HPDE6-E6E7 (cell line): ENCODE data around the gene ADD3.

Experiments used
- DNase-seq: peaks from one replicate; pipeline ENCODE4 v3.0.0; 2011; ENCODE audit warnings: missing footprints; ENCODE audit errors: extremely low spot score

ADD3 gene

DNA sequence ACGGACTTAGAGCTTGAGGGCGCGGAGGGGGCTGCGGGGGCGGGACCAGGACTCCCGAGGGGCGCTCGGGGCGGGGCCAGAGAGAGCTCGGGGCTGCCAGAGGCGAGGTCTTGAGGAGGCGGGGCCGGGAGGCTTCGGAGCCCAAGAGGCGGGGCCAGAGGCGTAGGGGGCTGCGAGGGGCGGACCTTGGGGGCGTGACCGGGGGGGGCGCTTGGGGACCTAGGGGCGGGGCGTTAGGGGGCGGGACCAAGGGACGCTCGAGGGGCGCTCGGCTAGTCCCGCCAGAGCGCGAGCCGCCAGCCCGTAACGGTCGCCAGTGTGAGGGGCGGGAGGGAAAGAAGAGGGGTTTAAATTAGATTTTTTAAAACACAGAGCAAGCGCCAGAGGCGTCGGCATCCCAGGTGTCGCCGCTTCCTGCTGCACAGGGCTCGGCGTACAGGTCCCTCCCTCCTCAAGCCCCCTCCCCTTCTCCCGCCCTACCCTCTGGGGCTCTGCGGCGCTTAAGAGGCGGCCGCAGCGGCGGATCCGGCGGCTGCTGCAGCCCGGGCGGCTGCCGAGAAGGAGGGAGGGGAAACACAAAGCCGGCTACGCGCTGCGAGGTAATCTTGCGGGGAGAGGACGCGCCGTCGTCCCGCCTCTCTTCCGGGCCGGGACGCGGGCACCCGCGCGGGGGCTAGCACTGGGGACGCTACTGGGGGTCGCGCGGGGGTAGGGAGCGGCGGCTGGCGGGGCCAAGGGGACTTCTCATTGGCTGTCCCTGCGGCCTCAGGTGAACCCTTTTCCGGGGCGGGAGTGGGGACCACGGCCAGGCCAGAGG lies at the start of gene ADD3:
ADD3 (plus strand) TSS at position 284 of the 817 bp plus-strand sequence. CDS start 92,670 bp downstream, outside the sequence.
- peak; percentile 58 for DNase-seq

GRCh38 chr10:109958059-109958458 lies 49.7 kb upstream of the ADD3 start:
- no peak for DNase-seq

DNA sequence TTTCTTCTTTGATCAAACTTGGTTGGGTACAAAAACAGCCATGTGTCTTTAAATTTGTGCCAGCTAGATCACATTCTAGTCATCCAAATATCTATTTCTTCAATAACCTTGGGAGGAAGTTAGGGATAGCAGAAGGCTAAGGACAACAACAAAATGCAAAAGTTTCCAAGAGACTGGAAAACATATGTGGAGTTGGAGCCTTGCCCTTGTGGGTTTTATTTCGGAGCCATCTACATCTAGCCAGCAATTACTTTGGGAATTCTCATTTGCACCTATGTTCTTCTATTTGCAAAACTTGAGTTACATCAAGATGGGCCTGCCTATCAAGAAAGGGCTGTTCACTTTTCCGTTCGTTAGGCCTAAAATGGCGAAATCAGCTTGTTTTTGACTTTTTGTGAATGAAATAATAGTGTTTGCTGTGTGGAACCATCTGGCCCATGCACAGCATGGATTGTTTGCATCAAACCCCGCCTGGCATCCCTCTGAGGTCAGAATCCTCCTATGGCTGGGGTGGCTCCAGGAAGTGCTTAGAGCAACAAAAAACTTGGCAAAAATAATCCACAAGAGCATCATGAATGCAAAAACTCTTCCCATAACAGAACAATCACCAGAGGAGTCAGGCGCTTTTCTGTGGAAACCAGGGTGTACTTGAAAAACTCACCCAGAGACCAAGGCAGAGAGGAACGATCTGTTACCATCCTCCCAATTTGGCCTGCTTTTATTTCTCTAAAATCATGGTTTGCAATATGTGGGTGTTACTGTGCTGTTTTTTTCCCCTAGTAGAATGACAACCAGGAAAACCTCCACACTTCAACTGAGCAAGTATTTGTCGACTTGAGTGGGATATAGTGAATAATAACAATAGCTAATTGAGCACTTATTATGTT lies 48.3 kb upstream of the ADD3 start:
- no peak for DNase-seq

- no peak for DNase-seq
These were observed 47.1 kb upstream of the ADD3 start for GRCh38 chr10:109960682-109961081.

DNA sequence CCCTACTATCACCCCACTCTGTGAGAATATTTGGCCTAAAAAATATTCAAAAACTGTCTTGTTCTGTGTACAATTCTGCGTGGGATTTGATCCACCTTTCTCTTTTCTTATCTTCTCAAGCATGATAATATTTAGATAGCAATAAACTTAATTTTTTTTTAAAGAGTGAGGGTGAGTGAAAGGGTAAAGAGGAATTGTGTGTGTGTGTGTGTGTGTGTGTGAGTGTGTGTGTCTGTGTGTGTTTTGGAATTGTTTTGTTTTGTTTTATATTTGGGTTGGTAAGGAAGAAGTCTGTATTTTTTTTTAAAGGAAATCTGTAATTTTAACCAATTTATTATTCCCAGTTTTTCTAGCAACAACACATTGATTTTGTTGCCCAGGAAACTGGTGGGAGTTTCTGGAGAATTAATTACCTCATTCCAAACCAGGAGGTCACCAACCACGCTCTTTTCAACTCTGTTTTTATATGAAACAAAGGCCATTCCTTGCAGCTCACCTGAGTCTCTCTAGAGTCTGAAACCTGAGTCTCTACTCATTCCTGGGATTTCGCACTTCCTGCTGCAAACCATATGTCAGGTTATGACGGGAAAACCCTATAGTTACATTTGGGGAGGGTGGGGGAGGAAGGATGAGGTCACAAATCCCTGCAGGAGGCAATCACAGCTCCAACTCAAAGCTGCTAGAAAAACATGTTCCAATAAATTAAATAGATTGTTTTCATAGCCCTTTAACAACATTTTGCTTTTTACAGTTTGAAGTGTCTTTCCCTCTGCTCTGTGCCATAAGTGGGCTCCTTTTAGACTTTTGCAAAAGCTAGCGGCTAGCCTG lies 46.4 kb upstream of the ADD3 start:
- peak; percentile 16 for DNase-seq

GRCh38 chr10:109962247-109962646 lies 45.5 kb upstream of the ADD3 start:
- DNase-seq = no peak

- DNase-seq = no peak
These were observed 44.3 kb upstream of the ADD3 start for GRCh38 chr10:109963439-109963838.

- DNase-seq = no peak
These were observed 43.5 kb upstream of the ADD3 start for GRCh38 chr10:109964318-109964717.

- DNase-seq = no peak
These were observed 40.6 kb upstream of the ADD3 start for GRCh38 chr10:109966961-109967738.

GRCh38 chr10:109967739-109968088 lies 40.1 kb upstream of the ADD3 start:
- DNase-seq = no peak

DNA sequence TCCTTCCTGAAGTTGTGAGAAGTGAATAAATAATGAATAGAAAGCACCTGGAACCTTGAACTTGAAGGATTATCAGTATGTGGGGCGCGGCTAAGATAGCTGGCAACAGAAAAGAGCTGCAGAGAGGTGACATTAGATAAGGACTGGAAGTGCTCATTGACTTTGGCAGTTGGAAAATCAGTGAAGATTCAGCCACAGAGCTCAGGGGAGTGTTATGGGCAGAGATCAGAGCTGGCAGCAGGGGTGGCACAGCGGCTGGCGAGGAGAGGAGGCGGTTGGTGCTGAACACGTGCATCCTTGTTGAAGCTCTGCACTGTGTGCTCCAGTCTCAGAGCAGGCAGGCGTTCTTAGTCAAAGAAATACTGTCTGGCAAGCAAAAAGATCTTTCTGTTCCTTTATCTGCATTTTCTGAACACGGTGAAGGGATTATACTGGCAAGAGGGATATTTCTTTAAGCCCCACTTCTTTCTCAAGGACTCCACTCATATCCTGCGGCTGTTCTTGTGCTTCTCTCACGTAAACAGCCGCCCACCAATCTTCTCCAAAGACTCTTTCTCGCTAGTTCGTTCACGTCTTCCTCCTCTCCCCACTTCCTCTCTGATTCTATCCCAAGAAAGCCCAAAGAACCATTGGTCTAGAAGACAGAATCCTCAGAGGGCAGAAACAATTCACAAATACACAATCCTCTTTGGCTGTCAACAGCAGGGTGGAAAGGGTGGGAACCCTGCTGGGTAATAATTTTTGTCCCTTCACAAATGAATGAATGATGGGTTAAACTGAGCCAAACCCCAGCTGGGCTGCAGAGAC lies 38.6 kb upstream of the ADD3 start:
- no peak for DNase-seq

DNA sequence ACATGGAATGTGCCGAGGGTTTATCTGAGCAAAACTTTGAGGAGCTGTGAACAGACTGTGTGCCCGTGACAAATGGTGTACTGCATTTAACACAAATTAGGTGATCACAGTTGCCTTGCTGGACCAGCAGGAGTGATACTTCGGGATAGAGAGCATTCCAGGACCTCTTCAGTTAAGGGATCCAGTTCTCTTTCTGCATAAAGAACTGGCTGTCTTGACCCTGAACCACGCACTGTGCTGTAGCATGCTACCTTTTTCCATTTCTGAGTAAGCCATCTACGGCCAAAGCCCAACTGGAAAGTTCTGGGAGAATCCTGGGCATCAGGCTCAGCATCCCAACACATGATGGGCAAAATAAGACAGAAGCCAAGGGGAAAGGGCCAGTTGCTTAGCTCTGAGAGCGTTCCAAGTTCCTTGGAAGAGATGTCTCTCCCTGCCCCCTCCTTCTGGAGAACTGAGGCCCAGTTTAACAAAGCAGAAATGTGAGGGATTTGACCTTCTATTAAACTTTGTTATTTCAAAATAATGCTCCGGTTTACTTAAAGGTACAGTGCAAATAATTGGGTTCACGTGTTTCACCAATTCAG lies 37.9 kb upstream of the ADD3 start:
- DNase-seq = no peak

GRCh38 chr10:109971634-109972033 lies 36.1 kb upstream of the ADD3 start:
- no peak for DNase-seq

DNA sequence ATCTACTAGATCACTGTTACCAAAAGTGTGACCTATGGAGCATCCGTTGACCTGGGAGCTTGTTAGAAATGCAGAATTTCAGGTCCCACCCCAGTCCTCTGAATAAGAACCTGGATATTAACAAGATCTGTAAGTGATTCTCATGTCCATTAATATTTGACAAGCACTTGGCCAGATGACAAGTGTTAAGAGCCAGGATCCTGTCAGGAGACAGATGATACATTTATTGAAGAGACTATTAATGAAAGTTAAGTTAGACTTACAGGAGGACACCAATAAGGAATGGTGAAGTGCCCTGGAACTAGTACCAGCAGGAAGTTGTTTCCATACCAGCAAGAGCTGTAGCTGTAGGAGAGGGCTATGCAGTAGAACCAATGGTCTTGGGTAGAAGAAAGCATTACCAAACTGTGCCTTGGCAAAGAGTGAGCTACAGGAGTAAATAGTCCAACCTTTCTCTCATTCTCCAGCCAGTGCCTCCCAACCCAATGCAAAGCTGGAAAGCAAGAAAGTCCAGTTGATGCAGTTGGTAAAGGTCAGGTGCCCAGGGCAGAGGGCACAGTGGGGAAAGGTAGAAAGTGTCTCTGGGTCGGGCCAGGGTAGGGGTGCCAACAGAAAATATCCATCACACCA lies 35.3 kb upstream of the ADD3 start:
- DNase-seq = no peak

- no peak for DNase-seq
These were observed 34.4 kb upstream of the ADD3 start for GRCh38 chr10:109973326-109973829.

DNA sequence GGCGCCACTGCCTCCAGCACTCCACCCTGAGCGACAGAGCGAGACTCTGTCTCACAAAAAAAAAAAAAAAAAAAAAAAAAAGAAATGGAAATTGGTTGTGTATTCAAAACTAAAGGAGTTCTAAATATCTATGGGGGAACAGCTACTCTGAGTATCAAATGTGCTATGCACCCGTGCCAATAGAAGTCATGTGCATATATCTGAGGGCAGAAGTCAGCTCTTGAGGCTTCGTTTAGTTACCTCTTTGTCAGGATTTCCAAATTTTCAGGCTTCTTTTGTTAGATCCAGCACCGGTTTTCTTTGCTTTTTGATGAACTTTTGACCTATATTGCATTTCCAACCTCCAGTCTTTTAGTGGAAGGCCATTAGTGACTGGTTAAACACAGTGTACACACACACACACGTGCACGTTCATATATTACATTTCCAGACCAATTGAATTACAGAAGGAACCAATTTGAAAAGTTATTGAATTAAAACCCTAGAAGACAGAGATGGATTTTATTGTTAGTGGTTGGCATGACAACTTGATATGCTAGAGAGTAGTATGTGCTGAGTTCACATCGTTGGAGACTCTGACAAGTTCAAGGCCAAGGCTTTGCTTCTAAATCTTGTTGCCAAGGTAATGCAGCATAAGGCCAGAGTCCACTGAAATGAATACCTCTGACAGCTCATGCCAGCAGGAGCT lies 33.1 kb upstream of the ADD3 start:
- no peak for DNase-seq

GRCh38 chr10:109975244-109976190 lies 32.3 kb upstream of the ADD3 start:
- no peak for DNase-seq

DNA sequence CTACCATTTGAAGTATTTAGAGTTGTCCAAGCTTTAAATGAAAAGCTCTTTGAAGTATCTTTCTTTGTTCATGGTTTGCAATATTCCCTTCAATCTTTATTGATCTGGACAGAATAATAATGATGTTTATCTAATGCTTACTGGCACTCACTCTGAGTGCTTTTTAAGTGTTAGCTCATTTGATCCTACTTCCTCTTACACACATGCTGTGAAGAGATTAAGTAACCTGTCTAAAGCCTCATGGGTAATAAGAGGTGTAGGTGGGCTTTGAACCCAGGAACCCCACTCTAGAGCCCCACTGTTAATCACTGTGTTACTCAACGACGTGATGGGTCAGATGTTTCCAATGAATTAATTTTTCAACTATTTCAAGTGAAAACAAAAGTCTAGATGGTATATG lies 31.1 kb upstream of the ADD3 start:
- no peak for DNase-seq
